Stimulated activated CD8-positive, alpha-beta memory T cell treated with anti-CD3 and anti-CD28 coated beads, Interleukin-12 subunit alpha, Interleukin-12 subunit beta, amount 100 ng/mL, for 1 hour (primary cell): Measurements from ENCODE around the gene PLEKHN1.
"Not testable (repeated sequence)": the region's sequence is repeated elsewhere in the genome, so short reads cannot be mapped to it uniquely, and the experiment has no call there.

ENCODE experiments used
- DNase-seq: peaks from one replicate; pipeline ENCODE4 v3.0.0-alpha.2; 2020; ENCODE audit warnings: low read depth

The PLEKHN1 gene

GRCh38 chr1:992362-992761, 26.1 kb downstream of the PLEKHN1 start:
- DNase-seq = no peak

GRCh38 chr1:993379-993995, 27.2 kb downstream of the PLEKHN1 start:
- no peak for DNase-seq

- not testable (repeated sequence) for DNase-seq
These were observed 28.3 kb downstream of the PLEKHN1 start for GRCh38 chr1:994546-994945.

GRCh38 chr1:995665-996633, 29.7 kb downstream of the PLEKHN1 start:
- DNase-seq = no peak

- no peak for DNase-seq
These were observed 30.8 kb downstream of the PLEKHN1 start for GRCh38 chr1:996851-997712.

GRCh38 chr1:997713-997992, 31.4 kb downstream of the PLEKHN1 start:
- no peak for DNase-seq

- no peak for DNase-seq
These were observed 31.9 kb downstream of the PLEKHN1 start for GRCh38 chr1:997993-998744.

GRCh38 chr1:998745-998994, 32.4 kb downstream of the PLEKHN1 start:
- DNase-seq = no peak

GRCh38 chr1:998995-999724, 32.9 kb downstream of the PLEKHN1 start:
- DNase-seq = no peak

GRCh38 chr1:999725-1000356, 33.6 kb downstream of the PLEKHN1 start, which contains the start of gene HES4:
HES4 (minus strand) TSS chr1:1000097; CDS start chr1:999973, 124 bp downstream.
- no peak for DNase-seq

- no peak for DNase-seq
These were observed 34.2 kb downstream of the PLEKHN1 start for GRCh38 chr1:1000357-1001056.

- no peak for DNase-seq
These were observed 34.9 kb downstream of the PLEKHN1 start for GRCh38 chr1:1001057-1001783.

- no peak for DNase-seq
These were observed 37.5 kb downstream of the PLEKHN1 start for GRCh38 chr1:1003618-1004419.

- no peak for DNase-seq
These were observed 38.1 kb downstream of the PLEKHN1 start for GRCh38 chr1:1004420-1004779.

- no peak for DNase-seq
These were observed 38.8 kb downstream of the PLEKHN1 start for GRCh38 chr1:1004780-1005697.

- DNase-seq = no peak
These were observed 39.6 kb downstream of the PLEKHN1 start for GRCh38 chr1:1005774-1006304.
